ENCODE data around the gene PKNOX2. TPM values are rescaled to one million over a fixed set of nuclear protein-coding genes. Genes with fewer than 3 reads are reported as not detected.

Gene PKNOX2
- total and polyA plus RNA-seq, 9 of the 15 experiments (the other 6 are each of a cell fraction or from before 2014, with no cell fraction given) = not detected

DNA sequence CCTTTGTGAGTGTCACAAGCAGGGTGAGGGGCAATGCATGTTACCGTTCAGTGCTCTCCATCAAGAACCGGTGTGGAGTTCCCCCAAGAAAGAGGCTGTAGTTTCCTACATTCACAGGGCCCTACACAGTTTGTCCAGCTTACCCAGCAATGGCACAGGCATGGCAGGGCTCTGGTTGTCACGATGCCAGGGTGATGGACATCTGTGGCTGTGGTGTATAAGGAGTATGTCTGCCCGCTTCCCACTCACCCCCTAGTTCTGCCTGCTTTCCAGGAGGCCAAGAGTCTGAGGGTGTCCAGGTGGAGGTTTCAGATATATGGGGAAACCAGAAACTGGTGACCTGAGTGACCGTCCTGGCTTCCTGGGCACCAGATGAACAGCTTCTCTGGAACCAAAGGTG, 116.1 kb downstream of the PKNOX2 start:
- 2% methylated on average over 5 of the region's 5 CpGs for WGBS (ENCODE audit: insufficient coverage, low coverage, missing lambda C conversion rate)
- no TSS peak for BruUV-seq (replicated peaks)
- no peaks in the 10 kb centered on the region for H3K9me1 ChIP-seq (ENCODE audit: control insufficient read depth, insufficient read depth, low read length)
- ChIA-PET CTCF (ENCODE audit: low intra/inter-chr PET ratio) (no interaction called here), POLR2A (interaction anchor here (0.7 to 1.3 kb wide), 3 partner anchors 9 to 15 kb away, joined by 3 to 4 read pairs (median 3); no protein-coding TSS in a partner anchor)
- in situ Hi-C loops (cut with MboI) = no loop called here
- ATAC-seq (no peak), FAIRE-seq (no peak), DNase-seq (ENCODE audit: extremely low read depth in 1 of 4, low spot score in 3 of 4) (no peak)
- H3K79me2 ChIP-seq (ENCODE audit: control insufficient read depth, insufficient read depth, low read length) = no peaks in the 10 kb centered on the region
- no peak overlapping the region for H2AFZ ChIP-seq (ENCODE audit: low read depth, low read length)
- no peaks in the 10 kb centered on the region for H4K20me1 ChIP-seq (replicated peaks; ENCODE audit: control insufficient read depth, insufficient read depth, low read length)
- H3K9me3 ChIP-seq (replicated peaks; ENCODE audit: control insufficient read depth, insufficient read depth, low read depth, low read length) = no peaks in the 10 kb centered on the region
- intact Hi-C loops (cut with micrococcal nuclease) = no loop called here
- no peaks in the 10 kb centered on the region for H3K4me1 ChIP-seq (replicated peaks in 1 of 2; ENCODE audit: control insufficient read depth in 2 of 2, insufficient read depth in 2 of 2, low read length in 2 of 2)
- no peak overlapping the region for H3K4me3 ChIP-seq
- no peak overlapping the region for H3K27ac ChIP-seq (ENCODE audit: extremely low read depth, low read depth, low read length)
- peaks cover 30 to 58% of the 10 kb centered on the region in 2 experiments; a peak in 4 of 5 replicates for H3K27me3 ChIP-seq (ENCODE audit: control insufficient read depth in 2 of 2, insufficient read depth in 2 of 2, low read length in 2 of 2)
- TF ChIP-seq, protein P1, sequence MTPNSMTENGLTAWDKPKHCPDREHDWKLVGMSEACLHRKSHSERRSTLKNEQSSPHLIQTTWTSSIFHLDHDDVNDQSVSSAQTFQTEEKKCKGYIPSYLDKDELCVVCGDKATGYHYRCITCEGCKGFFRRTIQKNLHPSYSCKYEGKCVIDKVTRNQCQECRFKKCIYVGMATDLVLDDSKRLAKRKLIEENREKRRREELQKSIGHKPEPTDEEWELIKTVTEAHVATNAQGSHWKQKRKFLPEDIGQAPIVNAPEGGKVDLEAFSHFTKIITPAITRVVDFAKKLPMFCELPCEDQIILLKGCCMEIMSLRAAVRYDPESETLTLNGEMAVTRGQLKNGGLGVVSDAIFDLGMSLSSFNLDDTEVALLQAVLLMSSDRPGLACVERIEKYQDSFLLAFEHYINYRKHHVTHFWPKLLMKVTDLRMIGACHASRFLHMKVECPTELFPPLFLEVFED (CRISPR knock-in tag; conservative IDR thresholded peaks at IDR 0.05) = no peak
- TF ChIP-seq, protein P2, sequence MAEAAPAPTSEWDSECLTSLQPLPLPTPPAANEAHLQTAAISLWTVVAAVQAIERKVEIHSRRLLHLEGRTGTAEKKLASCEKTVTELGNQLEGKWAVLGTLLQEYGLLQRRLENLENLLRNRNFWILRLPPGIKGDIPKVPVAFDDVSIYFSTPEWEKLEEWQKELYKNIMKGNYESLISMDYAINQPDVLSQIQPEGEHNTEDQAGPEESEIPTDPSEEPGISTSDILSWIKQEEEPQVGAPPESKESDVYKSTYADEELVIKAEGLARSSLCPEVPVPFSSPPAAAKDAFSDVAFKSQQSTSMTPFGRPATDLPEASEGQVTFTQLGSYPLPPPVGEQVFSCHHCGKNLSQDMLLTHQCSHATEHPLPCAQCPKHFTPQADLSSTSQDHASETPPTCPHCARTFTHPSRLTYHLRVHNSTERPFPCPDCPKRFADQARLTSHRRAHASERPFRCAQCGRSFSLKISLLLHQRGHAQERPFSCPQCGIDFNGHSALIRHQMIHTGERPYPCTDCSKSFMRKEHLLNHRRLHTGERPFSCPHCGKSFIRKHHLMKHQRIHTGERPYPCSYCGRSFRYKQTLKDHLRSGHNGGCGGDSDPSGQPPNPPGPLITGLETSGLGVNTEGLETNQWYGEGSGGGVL (CRISPR knock-in tag; IDR thresholded peaks at IDR 0.05) = no peak
- TF ChIP-seq FUS (optimal IDR thresholded peaks at IDR 0.05; ENCODE audit: low read depth, low read length) (no peak), ATF7 (IDR thresholded peaks at IDR 0.05) (no peak), YY1 (IDR thresholded peaks at IDR 0.05; ENCODE audit: borderline replicate concordance in 1 of 3, control insufficient read depth in 1 of 3, extremely low read depth in 1 of 3, insufficient read depth in 3 of 3, insufficient read length in 1 of 3, insufficient replicate concordance in 2 of 3, low read depth in 1 of 3, low read length in 2 of 3) (no peak), MEF2A (IDR thresholded peaks at IDR 0.05; ENCODE audit: control insufficient read depth, low read depth, low read length) (no peak), CXXC5 (CRISPR knock-in tag; IDR thresholded peaks at IDR 0.05) (no peak), SRSF3 (IDR thresholded peaks at IDR 0.05; ENCODE audit: insufficient read depth, low read length) (no peak), TOE1 (IDR thresholded peaks at IDR 0.05; ENCODE audit: borderline replicate concordance) (no peak), TOE1 (CRISPR knock-in tag; IDR thresholded peaks at IDR 0.05; ENCODE audit: borderline replicate concordance, low read depth) (no peak), ZNF316 (IDR thresholded peaks at IDR 0.05) (no peak), TCF7L2 (IDR thresholded peaks at IDR 0.05; ENCODE audit: low read depth, low read length) (no peak)
- TF ChIP-seq, protein P3, sequence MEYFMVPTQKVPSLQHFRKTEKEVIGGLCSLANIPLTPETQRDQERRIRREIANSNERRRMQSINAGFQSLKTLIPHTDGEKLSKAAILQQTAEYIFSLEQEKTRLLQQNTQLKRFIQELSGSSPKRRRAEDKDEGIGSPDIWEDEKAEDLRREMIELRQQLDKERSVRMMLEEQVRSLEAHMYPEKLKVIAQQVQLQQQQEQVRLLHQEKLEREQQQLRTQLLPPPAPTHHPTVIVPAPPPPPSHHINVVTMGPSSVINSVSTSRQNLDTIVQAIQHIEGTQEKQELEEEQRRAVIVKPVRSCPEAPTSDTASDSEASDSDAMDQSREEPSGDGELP (CRISPR knock-in tag; IDR thresholded peaks at IDR 0.05; ENCODE audit: borderline replicate concordance) = no peak
- TF ChIP-seq, protein P4, sequence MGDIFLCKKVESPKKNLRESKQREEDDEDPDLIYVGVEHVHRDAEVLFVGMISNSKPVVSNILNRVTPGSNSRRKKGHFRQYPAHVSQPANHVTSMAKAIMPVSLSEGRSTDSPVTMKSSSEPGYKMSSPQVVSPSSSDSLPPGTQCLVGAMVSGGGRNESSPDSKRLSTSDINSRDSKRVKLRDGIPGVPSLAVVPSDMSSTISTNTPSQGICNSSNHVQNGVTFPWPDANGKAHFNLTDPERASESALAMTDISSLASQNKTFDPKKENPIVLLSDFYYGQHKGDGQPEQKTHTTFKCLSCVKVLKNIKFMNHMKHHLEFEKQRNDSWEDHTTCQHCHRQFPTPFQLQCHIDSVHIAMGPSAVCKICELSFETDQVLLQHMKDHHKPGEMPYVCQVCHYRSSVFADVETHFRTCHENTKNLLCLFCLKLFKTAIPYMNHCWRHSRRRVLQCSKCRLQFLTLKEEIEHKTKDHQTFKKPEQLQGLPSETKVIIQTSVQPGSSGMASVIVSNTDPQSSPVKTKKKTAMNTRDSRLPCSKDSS (IDR thresholded peaks at IDR 0.05; ENCODE audit: low read depth, partially characterized antibody) = no peak
- H3K9ac ChIP-seq (ENCODE audit: insufficient read depth in 1 of 2, low read depth in 2 of 2, low read length in 2 of 2) = no peak overlapping the region
- no peaks in the 10 kb centered on the region for H3K36me3 ChIP-seq (ENCODE audit: control insufficient read depth, insufficient read depth, low read length)
- H3K4me2 ChIP-seq (ENCODE audit: insufficient read depth, low read length) = no peak overlapping the region
